Lower leg skin (tissue), 4 donors: ENCODE measurements around the gene GNPDA2. TPM values are rescaled to one million over a fixed set of nuclear protein-coding genes. Genes with fewer than 3 reads are reported as not detected.

Experiments used
- DNase-seq, 2 donors: peaks; one replicate each; pipeline ENCODE4 v3.0.0-alpha.2; 2019; ENCODE audit warnings: low spot score in 2 of 2
- H3K4me3 ChIP-seq: fragments of 200-600 bp; sonication (generic); 2 replicates; pipeline ENCODE4 v1.5.1; 2017; ENCODE audit warnings: mild to moderate bottlenecking, low read depth; ENCODE audit not compliant: poor library complexity, severe bottlenecking
- POLR2A ChIP-seq, 2 donors: fragments of 450-650 bp; IDR thresholded peaks; one replicate each; pipeline ENCODE4 v1.6.1; 2016 to 2017; ENCODE audit warnings: antibody characterized with exemption in 2 of 2, mild to moderate bottlenecking in 1 of 2, moderate library complexity in 1 of 2
- WGBS, 2 donors: methylation state at CpG; one replicate each; pipeline ENCODE4 v1.1.5; 2018; 5-methylcytosine and 5-hydroxymethylcytosine counted together
- intact Hi-C: fragments of 100-400 bp; cut with DNase I; formaldehyde crosslinking; loops from one replicate; pipeline ENCODE4 v1.15.0; 2023; ENCODE audit warnings: low total_unique reads
- total RNA-seq, 4 donors: library from RNA; depleted of rRNA; stranded (reverse); fragments of >200 nt; gene quantifications; one replicate each; pipeline ENCODE4 v1.1.0, GENCODE V29; 2016
- TF ChIP-seq, protein P1 (sequence below), 3 donors: fragments of 450-650 bp; IDR thresholded peaks; one replicate each; pipeline ENCODE4 v1.5.1; 2016; ENCODE audit warnings: antibody characterized with exemption in 3 of 3, mild to moderate bottlenecking in 3 of 3, moderate library complexity in 2 of 3

The GNPDA2 gene
- total RNA-seq, 4 donors from 2014 or later, result 9.4 to 15.6 (median 12.6) TPM

DNA sequence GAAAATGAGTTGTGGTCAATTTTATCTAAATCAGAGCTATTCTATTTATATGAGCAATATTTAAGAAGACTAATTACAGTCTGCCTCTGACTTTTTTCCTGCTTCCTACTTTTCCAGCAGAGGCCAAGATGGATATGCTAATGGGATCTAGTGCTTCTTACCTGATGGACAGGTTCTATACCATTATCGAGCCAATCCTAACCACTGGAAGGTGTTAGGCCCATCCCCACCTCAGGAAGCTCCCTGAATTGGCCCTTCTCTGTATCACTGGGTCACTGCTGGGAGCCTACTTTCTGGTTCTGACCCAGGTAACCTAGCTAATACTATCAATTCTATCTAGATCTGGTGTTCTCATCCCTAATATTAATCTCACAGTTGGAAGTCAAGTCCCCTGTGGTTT lies 74.4 kb downstream of the GNPDA2 start:
- TF ChIP-seq POLR2A (IDR thresholded peaks at IDR 0.05), result no peak
- TF ChIP-seq, protein P1, sequence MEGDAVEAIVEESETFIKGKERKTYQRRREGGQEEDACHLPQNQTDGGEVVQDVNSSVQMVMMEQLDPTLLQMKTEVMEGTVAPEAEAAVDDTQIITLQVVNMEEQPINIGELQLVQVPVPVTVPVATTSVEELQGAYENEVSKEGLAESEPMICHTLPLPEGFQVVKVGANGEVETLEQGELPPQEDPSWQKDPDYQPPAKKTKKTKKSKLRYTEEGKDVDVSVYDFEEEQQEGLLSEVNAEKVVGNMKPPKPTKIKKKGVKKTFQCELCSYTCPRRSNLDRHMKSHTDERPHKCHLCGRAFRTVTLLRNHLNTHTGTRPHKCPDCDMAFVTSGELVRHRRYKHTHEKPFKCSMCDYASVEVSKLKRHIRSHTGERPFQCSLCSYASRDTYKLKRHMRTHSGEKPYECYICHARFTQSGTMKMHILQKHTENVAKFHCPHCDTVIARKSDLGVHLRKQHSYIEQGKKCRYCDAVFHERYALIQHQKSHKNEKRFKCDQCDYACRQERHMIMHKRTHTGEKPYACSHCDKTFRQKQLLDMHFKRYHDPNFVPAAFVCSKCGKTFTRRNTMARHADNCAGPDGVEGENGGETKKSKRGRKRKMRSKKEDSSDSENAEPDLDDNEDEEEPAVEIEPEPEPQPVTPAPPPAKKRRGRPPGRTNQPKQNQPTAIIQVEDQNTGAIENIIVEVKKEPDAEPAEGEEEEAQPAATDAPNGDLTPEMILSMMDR (IDR thresholded peaks at IDR 0.05), result no peak
- no peak for DNase-seq
- intact Hi-C loops, result no loop called here
- no peak overlapping the region for H3K4me3 ChIP-seq
- WGBS, 2 donors, result 67 to 95% methylated on average over 1 of the region's 1 CpG

Other genes starting within 250 kb of the GNPDA2 start
- under 1 TPM in 1 of 4 donors, not detected in 3; 0.29 TPM for gene YIPF7, start 74.9 kb downstream of the GNPDA2 start, total RNA-seq
- 10 to 100 TPM; 13.4 to 19.8 (median 17.4) TPM for gene GUF1, start 48.1 kb downstream of the GNPDA2 start, total RNA-seq